Stimulated activated CD4-positive, alpha-beta T cell treated with anti-CD3 and anti-CD28 coated beads, TNF-alpha, amount 100 ng/mL, for 24 hours (primary cell): ENCODE measurements around the gene CLTB.
A peak's percentile ranks its signal among the peaks of the same experiment; 100 is the strongest.
"Not testable (repeated sequence)": the region's sequence is repeated elsewhere in the genome, so short reads cannot be mapped to it uniquely, and the experiment has no call there.

ENCODE experiments used
- DNase-seq, 3 experiments: peaks; one replicate each; pipeline ENCODE4 v3.0.0-alpha.2; 2020; ENCODE audit warnings: low read depth in 3 of 3

The CLTB gene, protein sequence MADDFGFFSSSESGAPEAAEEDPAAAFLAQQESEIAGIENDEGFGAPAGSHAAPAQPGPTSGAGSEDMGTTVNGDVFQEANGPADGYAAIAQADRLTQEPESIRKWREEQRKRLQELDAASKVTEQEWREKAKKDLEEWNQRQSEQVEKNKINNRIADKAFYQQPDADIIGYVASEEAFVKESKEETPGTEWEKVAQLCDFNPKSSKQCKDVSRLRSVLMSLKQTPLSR

DNA sequence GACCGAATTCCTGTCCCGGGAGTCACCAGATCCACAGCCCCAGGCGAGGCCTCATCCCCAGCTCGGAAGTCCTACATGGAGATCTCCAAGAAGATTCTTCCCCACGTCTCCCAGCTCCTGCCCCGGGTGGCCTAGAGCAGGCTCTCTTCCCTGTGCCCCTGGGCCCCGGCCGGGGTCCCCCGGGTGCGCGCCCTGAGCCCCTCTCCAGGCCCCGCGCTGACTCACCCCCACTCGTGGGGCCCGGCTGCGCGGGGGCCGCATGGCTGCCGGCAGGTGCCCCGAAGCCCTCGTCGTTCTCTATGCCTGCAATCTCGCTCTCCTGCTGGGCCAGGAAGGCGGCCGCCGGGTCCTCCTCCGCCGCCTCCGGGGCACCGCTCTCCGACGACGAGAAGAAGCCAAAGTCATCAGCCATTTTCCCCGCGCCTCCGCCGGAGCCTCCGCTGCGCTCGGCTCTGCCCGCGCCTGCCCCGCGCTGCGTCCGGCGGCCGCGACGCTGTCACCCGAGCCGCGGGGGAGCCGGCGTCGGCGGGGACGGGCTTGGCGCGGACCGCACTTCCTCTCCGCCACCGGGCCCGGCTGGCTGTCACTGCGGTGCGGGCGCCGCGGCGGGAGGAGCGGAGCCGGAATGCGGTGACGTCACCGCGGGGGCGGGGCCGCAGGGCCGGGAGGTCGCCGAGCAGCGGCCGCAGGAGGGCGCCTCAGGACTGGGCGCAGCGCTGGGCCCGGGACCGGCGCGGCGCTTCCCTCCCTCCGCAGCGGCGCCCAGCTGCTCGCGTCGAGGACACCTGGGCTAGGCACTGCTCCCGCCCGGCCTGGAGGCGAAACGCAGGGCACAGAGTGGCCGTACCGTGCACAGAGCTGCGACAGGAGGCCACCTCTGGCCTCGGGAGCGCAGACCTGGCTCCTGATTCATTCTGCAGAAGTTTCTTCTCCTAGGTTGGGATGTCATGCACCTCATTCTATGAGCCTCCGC is at the start of gene CLTB:
Gene CLTB (minus strand): TSS at position 588 of the 973 bp plus-strand sequence. CDS start 176 bp downstream, at position 412.
- DNase-seq: peak; percentile 79 to 87 (median 85)

- no peak for DNase-seq
These were observed 46.9 kb upstream of the CLTB start for GRCh38 chr5:176463113-176463764.

GRCh38 chr5:176461349-176461748 is 45.0 kb upstream of the CLTB start:
- no peak for DNase-seq

DNA sequence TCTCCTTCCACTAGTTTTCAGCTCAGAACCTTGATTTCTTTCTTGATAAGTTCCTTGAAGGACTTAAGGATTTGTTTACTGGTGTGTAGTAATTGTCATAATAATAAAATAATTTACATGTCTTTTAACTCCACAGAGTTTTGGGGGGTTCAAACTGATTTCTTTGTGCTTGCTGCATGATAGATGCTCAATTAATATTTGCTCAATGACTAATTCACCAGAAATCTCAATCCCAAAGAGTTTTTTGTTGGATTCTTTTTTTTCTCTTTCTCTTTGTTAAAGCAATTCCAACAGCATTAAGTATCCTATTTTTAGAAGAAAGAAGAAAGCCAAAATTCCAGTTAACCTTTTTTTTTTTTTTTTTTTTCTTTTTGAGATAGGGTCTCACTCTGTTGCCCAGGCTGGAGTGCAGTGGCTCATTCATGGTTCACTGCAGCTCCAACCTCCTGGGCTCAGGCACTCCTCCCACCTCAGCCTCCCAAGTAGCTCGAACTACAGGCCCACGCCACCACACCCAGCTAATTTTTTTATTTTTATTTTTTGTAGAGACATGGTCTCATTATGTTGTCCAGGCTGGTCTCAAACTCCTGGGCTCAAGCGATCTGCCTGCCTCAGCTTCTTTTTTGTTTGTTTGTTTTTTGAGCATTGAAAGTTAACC is 42.7 kb upstream of the CLTB start:
- DNase-seq: no peak

DNA sequence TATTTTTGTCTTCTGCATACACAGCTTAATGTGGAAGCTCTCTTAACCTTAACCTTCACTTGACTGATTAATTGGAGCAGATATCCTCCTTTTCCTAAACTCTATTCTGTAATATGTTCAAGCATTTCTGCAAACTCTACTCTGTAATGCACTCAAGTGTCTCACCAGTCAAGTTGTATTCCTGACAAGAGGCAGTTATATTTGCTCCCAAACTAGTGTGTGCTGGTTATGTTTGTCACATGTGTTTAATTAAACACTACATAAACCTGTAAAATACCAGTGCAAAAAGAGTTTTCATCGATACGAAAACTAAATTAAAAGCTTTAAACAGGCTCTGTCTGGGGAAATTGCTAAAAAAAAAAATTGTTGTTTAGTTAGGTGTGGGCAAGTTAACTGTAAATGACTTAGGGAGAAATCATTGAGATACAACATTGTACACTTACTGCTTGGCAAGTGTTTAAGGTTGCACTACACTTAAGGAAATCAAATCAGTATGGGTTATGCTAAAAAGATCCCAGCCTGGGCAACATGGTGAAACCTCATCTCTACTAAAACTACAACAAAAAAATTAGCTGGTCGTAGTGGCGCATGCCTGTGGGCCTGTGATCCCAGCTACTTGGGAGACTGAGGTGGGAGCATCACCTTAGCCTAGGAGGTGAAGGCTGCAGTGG is 38.5 kb upstream of the CLTB start:
- DNase-seq: no peak

DNA sequence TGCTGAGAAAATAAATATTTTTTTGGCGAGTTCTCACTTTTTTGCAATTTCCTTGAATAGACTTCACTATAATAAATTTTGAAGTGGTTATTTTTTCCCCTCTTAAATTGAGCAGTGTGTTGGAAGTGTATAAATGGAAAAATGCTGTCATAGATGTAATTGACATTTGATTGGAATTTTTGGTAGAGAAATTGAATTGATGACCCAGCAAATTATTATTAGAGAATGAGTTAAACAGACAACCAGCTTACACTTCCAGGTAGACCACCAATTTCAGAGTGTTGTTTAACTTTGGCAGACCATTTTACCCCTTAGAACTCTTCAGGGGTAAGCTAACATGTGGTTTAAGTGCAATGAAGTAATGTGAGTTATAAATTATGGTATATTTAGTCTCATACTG is 33.7 kb upstream of the CLTB start:
- no peak for DNase-seq

GRCh38 chr5:176447978-176448608 is 31.8 kb upstream of the CLTB start, which contains the start of gene FAF2:
Gene FAF2, plus strand, starts transcription at chr5:176448385. Its CDS starts 23 bp downstream, at chr5:176448408.
- peak; percentile 96 to 99 (median 97) for DNase-seq

- no peak for DNase-seq
These were observed 31.2 kb upstream of the CLTB start for GRCh38 chr5:176447591-176447977.

DNA sequence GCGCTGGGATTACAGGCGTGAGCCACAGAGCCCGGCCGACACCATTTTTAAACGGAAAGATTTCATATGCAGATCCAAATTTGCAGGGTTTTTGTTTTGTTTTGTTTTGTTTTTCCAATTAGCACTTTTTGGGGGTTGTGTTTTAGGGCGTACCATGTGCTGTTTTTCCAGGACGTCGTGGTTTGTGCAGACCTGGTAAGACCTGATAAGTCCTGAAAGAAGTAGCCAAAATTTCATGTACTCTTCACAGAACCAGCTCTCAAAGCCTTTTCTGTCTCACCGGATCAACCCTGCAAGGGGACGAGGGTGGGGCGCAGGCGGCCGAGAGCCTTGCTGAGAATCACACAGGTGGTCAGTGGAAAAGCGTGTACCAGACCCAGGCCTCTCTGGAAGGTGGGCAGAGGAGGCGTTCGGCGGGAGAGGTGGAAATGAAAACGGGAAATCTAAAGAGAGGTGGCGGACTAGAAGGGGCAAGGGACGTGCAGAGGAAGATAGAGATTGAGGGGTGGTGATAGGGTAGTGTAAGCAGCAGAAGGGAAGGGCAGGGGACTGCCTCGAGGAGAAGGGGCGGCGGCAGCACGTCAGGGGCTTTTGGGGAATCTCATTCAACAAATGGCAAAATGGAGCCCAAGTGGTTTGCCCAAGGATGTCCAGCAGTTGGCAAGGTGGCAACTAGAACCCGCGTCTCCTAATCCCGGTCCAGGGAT is 30.7 kb upstream of the CLTB start:
- DNase-seq: peak in 1 of 3 experiments; percentile 4

- DNase-seq: no peak
These were observed 29.8 kb upstream of the CLTB start for GRCh38 chr5:176446028-176446665.

DNA sequence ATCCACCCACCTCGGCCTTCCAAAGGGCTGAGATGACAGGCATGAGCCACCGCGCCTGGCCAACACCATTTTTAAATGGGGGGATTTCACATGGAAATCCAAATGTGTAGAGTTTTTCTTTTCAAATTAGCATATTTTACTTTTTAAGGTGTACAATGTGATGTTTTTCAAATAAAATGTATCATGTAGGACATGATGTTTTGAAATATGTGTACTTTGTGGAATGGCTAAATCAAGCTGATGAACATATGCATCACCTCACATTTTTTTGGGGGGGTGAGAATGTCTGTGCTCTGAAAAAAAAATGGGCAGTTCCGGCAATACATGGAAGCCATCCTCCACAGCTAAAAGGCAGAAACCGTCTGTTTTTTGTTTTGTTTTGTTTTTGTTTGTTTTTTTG is 28.4 kb upstream of the CLTB start:
- no peak for DNase-seq

GRCh38 chr5:176442911-176443310 is 26.6 kb upstream of the CLTB start:
- DNase-seq: not testable (repeated sequence)

DNA sequence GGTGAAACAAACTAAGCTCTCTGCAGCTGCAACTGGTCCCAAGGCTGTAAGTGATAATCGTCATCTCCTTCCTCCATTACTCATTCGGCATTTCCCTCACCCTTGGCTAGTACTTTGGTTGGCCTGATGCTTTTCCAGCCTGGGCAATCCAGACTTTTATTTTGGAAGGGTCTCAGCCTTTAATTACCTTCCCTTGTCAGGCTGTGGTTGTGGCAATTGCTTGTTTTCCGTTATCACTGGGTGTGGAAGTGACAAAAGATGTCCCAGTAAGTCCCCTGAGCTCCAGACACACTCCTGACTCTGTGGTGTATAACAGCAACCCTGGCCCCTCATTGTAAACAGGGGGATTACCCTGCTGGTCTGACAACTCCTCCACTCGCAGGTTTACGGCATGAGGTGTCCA is 25.6 kb upstream of the CLTB start:
- no peak for DNase-seq

DNA sequence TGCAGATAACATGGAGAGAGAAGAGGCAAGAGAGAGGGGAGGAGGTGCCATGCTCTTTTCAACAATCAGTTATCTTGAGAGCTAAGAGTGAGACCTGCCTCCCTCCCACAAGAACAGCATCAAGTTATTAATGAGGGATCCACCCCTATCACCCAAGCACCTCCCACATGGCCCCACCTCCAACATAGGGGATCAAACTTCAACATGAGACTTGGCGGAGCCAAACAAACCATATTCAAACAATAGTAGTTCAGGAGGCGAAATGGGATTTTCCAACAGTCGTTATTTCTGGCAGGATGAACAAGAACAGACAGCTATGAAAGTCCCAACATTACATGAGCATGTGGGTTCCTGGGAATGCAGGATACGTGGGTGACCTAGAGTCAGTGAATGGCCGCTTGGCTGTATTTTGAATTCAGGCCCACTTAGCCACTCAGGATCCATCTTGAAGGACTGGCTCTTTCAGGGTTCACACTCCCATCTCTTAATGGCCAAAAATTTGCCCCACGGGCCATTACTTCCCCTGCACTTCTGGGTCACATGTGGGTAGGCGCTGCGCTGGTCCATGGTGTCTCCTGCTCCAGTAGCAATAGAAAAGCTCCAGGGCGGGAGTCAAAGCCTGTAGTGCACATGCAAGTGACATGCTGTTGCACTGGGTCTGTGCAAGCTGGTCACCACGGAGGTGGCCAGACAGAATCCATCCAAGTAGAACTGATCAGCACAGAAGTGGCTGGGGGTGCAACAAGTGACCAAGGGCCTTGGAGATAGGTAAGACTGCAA is 24.8 kb upstream of the CLTB start:
- DNase-seq: no peak

GRCh38 chr5:176438959-176439757 is 22.8 kb upstream of the CLTB start:
- no peak for DNase-seq

DNA sequence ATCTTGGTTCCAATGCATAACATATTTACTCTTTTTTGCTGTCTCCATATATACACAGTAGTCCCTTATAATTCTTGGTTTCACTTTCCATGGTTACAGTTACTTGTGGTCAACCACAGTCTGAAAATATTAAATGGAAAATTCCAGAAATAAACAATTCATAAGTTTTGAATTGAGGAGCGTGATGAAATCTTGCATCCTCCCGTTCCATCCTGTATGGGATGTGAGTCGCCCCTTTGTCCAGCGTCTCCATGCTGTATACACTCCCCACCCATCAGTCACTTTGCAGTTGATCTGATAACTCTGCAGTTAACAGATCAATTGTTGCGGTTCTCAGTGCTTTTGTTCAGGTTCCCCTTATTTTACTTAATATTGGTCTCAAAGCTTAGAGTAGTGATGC is 20.3 kb upstream of the CLTB start:
- DNase-seq: no peak

GRCh38 chr5:176432707-176433106 is 16.4 kb upstream of the CLTB start:
- no peak for DNase-seq

- no peak for DNase-seq
These were observed 13.6 kb upstream of the CLTB start for GRCh38 chr5:176429972-176430371.
